GM12878 (cell line): ENCODE data around the gene HIVEP3. TPM values are rescaled to one million over a fixed set of nuclear protein-coding genes. Genes with fewer than 3 reads are reported as not detected.

Experiments
- ATF7 ChIP-seq: fragments of 450-650 bp; IDR thresholded peaks from 2 replicates; pipeline ENCODE4 v1.6.1; 2016; ENCODE audit warnings: low read depth, mild to moderate bottlenecking
- BCL11A ChIP-seq: IDR thresholded peaks from 2 replicates; pipeline ENCODE4 v1.6.1; 2011; ENCODE audit warnings: low read depth, low read length
- BHLHE40 ChIP-seq, 2 experiments: fragments of 450-650 bp in 1 of 2; IDR thresholded peaks; 2 replicates each; pipeline ENCODE4 v1.6.1; 2011 to 2017; ENCODE audit warnings: low read depth in 2 of 2, borderline replicate concordance in 1 of 2, improper control_type of control experiment in 1 of 2, low read length in 1 of 2, mild to moderate bottlenecking in 1 of 2
- BMI1 ChIP-seq: fragments of 450-650 bp; IDR thresholded peaks from 2 replicates; pipeline ENCODE4 v1.6.1; 2016; ENCODE audit warnings: mild to moderate bottlenecking, moderate library complexity, borderline replicate concordance
- CHD4 ChIP-seq: fragments of 200-600 bp; sonication (generic); IDR thresholded peaks from 2 replicates; pipeline ENCODE4 v1.6.1; 2016; ENCODE audit warnings: mild to moderate bottlenecking
- CREM ChIP-seq: IDR thresholded peaks from 2 replicates; pipeline ENCODE4 v1.6.1; 2014; ENCODE audit warnings: antibody characterized with exemption, low read depth
- EP300 ChIP-seq, 2 experiments: fragments of 150-350 bp in 1 of 2; IDR thresholded peaks; 2 replicates each; pipeline ENCODE4 v1.6.1; 2011 to 2012; ENCODE audit warnings: low read depth in 2 of 2, low read length in 2 of 2, borderline replicate concordance in 1 of 2, improper control_type of control experiment in 1 of 2, inconsistent platforms in 1 of 2; ENCODE audit not compliant: control insufficient read depth in 1 of 2
- FOXK2 ChIP-seq: fragments of 450-650 bp; IDR thresholded peaks from 2 replicates; pipeline ENCODE4 v1.6.1; 2017; ENCODE audit warnings: mild to moderate bottlenecking, moderate library complexity
- IKZF1 ChIP-seq: fragments of 450-650 bp; conservative IDR thresholded peaks from 2 replicates; pipeline ENCODE4 v1.6.1; 2017; ENCODE audit warnings: antibody characterized with exemption, mild to moderate bottlenecking
- IKZF2 ChIP-seq, 2 experiments: fragments of 450-650 bp; IDR thresholded peaks; 2 replicates each; pipeline ENCODE4 v1.6.1; 2017; ENCODE audit warnings: mild to moderate bottlenecking in 2 of 2, moderate library complexity in 2 of 2
- NR2F1 ChIP-seq: fragments of 450-650 bp; conservative IDR thresholded peaks from 2 replicates; pipeline ENCODE4 v1.6.1; 2017; ENCODE audit warnings: mild to moderate bottlenecking
- RELA ChIP-seq: fragments of 450-650 bp; IDR thresholded peaks from 2 replicates; pipeline ENCODE4 v1.8.0; 2014; ENCODE audit warnings: borderline replicate concordance; ENCODE audit not compliant: partially characterized antibody
- RFX5 ChIP-seq: IDR thresholded peaks from 2 replicates; pipeline ENCODE4 v1.6.1; 2011; ENCODE audit warnings: low read depth, low read length, improper control_type of control experiment
- ZNF274 ChIP-seq: IDR thresholded peaks from one replicate; pipeline ENCODE4 v1.8.0; 2011; ENCODE audit not compliant: insufficient read length, insufficient read depth
- polyA plus RNA-seq, 11 experiments: library from polyadenylated mRNA; depleted of rRNA in 4 of 11; unstranded in 6 of 11; stranded (reverse) in 5 of 11; fragments of >200 nt; fragmentation: Nextera tagmentation in 4 of 11; fragmentation: Illumina TruSeq in 1 of 11; extraction: Ambion mirVana in 4 of 11; extraction: Trizol in 1 of 11; gene quantifications; 1 replicate in 1 of 11; 2 replicates in 10 of 11; pipeline versions ENCODE4 v1.2.1 to v1.2.3, GENCODE V29; 2011 to 2016; ENCODE audit warnings: inconsistent platforms in 2 of 11, missing spikeins in 2 of 11, low read depth in 1 of 11
- total RNA-seq, 4 experiments: library from RNA; depleted of rRNA in 3 of 4; stranded (reverse); fragments of >200 nt in 3 of 4; fragmentation: Illumina TruSeq in 1 of 4; extraction: Trizol in 1 of 4; gene quantifications; 2 replicates each; pipeline versions ENCODE4 v1.2.1 to v1.2.3, GENCODE V29; 2013 to 2021
- TF ChIP-seq, protein P1 (sequence below): fragments of 450-650 bp; IDR thresholded peaks from 2 replicates; pipeline ENCODE4 v1.6.1; 2017; ENCODE audit warnings: mild to moderate bottlenecking, moderate library complexity
- TF ChIP-seq, protein P2 (sequence below): IDR thresholded peaks from 2 replicates; pipeline ENCODE4 v1.6.1; 2011; ENCODE audit warnings: low read depth, mild to moderate bottlenecking, low read length, moderate library complexity, borderline replicate concordance; ENCODE audit errors: extremely low read depth
- TF ChIP-seq, protein P3 (sequence below): IDR thresholded peaks from 2 replicates; pipeline ENCODE4 v1.6.1; 2011; ENCODE audit warnings: mild to moderate bottlenecking, low read depth, low read length, moderate library complexity; ENCODE audit not compliant: insufficient replicate concordance
- TF ChIP-seq, protein P4 (sequence below): fragments of 450-650 bp; IDR thresholded peaks from 2 replicates; pipeline ENCODE4 v1.6.1; 2016; ENCODE audit warnings: mild to moderate bottlenecking, moderate library complexity, borderline replicate concordance

The HIVEP3 gene
- total and polyA plus RNA-seq, 10 of the 15 experiments (the other 5 are each of a cell fraction or from before 2014, with no cell fraction given), result 1.8 to 13.6 (median 3.8) TPM

DNA sequence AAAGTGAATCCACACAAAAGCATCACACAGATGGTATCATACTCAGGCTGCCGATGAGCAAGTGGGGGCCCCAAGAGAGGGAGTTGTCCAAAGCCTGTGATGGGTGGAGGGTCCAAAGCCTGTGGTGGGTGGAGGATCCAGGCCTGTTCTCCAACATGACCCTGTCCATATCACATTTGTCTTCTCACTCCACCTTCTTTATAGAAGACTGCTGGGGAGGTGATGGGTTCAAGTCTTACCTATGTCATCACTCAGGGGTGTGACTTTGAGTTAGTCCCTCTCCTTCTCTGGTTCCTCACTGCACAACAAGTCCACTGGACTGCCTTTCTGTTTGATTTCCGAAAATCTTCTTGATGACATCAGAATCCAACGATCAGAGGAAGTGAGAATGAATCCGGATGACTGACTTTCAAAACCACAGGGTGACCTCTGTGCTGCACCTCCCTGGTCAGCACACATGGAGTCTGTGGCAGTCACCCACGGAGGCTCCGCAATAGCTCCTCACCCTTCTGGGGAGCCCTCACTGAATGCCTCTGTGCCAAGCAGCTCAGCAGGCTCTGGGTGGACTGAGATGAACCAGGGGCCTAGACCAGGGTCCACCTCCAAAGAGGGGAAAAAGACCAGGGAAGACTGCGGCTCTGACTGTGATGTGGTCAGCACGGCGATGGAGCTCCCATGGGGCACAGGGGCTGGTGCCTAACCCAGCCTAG, 166.8 kb downstream of the HIVEP3 start (continued):
- peak; percentile 9; the same call in 1 of the 2 replicates for TF ChIP-seq BMI1
- TF ChIP-seq ZNF274, result no peak
- peak; percentile 83 to 85 for TF ChIP-seq IKZF2 (IDR thresholded peaks at IDR 0.05)
- TF ChIP-seq IKZF1, result peak; percentile 90
- no peak for TF ChIP-seq FOXK2
- TF ChIP-seq BCL11A, result peak; percentile 85
- TF ChIP-seq, protein P1, sequence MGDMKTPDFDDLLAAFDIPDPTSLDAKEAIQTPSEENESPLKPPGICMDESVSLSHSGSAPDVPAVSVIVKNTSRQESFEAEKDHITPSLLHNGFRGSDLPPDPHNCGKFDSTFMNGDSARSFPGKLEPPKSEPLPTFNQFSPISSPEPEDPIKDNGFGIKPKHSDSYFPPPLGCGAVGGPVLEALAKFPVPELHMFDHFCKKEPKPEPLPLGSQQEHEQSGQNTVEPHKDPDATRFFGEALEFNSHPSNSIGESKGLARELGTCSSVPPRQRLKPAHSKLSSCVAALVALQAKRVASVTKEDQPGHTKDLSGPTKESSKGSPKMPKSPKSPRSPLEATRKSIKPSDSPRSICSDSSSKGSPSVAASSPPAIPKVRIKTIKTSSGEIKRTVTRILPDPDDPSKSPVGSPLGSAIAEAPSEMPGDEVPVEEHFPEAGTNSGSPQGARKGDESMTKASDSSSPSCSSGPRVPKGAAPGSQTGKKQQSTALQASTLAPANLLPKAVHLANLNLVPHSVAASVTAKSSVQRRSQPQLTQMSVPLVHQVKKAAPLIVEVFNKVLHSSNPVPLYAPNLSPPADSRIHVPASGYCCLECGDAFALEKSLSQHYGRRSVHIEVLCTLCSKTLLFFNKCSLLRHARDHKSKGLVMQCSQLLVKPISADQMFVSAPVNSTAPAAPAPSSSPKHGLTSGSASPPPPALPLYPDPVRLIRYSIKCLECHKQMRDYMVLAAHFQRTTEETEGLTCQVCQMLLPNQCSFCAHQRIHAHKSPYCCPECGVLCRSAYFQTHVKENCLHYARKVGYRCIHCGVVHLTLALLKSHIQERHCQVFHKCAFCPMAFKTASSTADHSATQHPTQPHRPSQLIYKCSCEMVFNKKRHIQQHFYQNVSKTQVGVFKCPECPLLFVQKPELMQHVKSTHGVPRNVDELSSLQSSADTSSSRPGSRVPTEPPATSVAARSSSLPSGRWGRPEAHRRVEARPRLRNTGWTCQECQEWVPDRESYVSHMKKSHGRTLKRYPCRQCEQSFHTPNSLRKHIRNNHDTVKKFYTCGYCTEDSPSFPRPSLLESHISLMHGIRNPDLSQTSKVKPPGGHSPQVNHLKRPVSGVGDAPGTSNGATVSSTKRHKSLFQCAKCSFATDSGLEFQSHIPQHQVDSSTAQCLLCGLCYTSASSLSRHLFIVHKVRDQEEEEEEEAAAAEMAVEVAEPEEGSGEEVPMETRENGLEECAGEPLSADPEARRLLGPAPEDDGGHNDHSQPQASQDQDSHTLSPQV, result no peak
- peak; percentile 79 to 86 for TF ChIP-seq BHLHE40 (IDR thresholded peaks at IDR 0.05; ENCODE audit: borderline replicate concordance in 1 of 2, low read depth in 2 of 2, low read length in 1 of 2)
- TF ChIP-seq CREM, result peak; percentile 92
- TF ChIP-seq, protein P2, sequence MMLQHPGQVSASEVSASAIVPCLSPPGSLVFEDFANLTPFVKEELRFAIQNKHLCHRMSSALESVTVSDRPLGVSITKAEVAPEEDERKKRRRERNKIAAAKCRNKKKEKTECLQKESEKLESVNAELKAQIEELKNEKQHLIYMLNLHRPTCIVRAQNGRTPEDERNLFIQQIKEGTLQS, result no peak
- no peak for TF ChIP-seq RELA
- no peak for TF ChIP-seq CHD4
- peak; percentile 99 for TF ChIP-seq NR2F1
- TF ChIP-seq, protein P3, sequence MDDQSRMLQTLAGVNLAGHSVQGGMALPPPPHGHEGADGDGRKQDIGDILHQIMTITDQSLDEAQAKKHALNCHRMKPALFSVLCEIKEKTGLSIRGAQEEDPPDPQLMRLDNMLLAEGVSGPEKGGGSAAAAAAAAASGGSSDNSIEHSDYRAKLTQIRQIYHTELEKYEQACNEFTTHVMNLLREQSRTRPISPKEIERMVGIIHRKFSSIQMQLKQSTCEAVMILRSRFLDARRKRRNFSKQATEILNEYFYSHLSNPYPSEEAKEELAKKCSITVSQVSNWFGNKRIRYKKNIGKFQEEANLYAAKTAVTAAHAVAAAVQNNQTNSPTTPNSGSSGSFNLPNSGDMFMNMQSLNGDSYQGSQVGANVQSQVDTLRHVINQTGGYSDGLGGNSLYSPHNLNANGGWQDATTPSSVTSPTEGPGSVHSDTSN, result peak; percentile 9
- peak; percentile 77 to 80; a peak in 3 of 4 replicates for TF ChIP-seq EP300 (IDR thresholded peaks at IDR 0.05; ENCODE audit: borderline replicate concordance in 1 of 2, control insufficient read depth in 1 of 2, low read depth in 2 of 2, low read length in 2 of 2)
- TF ChIP-seq, protein P4, sequence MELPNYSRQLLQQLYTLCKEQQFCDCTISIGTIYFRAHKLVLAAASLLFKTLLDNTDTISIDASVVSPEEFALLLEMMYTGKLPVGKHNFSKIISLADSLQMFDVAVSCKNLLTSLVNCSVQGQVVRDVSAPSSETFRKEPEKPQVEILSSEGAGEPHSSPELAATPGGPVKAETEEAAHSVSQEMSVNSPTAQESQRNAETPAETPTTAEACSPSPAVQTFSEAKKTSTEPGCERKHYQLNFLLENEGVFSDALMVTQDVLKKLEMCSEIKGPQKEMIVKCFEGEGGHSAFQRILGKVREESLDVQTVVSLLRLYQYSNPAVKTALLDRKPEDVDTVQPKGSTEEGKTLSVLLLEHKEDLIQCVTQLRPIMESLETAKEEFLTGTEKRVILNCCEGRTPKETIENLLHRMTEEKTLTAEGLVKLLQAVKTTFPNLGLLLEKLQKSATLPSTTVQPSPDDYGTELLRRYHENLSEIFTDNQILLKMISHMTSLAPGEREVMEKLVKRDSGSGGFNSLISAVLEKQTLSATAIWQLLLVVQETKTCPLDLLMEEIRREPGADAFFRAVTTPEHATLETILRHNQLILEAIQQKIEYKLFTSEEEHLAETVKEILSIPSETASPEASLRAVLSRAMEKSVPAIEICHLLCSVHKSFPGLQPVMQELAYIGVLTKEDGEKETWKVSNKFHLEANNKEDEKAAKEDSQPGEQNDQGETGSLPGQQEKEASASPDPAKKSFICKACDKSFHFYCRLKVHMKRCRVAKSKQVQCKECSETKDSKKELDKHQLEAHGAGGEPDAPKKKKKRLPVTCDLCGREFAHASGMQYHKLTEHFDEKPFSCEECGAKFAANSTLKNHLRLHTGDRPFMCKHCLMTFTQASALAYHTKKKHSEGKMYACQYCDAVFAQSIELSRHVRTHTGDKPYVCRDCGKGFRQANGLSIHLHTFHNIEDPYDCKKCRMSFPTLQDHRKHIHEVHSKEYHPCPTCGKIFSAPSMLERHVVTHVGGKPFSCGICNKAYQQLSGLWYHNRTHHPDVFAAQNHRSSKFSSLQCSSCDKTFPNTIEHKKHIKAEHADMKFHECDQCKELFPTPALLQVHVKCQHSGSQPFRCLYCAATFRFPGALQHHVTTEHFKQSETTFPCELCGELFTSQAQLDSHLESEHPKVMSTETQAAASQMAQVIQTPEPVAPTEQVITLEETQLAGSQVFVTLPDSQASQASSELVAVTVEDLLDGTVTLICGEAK, result no peak
- TF ChIP-seq RFX5, result no peak
- TF ChIP-seq ATF7, result peak; percentile 93
